DMS114 treated with DMSO at 0.1 percent for 48 hours (cell line): Measurements from ENCODE around the gene ATXN3L.

Experiments
- DNase-seq: peaks from one replicate; lab custom pipeline; 2025; ENCODE audit not compliant: unreplicated experiment; lab: John Stamatoyannopoulos, UW

The ATXN3L gene

DNA sequence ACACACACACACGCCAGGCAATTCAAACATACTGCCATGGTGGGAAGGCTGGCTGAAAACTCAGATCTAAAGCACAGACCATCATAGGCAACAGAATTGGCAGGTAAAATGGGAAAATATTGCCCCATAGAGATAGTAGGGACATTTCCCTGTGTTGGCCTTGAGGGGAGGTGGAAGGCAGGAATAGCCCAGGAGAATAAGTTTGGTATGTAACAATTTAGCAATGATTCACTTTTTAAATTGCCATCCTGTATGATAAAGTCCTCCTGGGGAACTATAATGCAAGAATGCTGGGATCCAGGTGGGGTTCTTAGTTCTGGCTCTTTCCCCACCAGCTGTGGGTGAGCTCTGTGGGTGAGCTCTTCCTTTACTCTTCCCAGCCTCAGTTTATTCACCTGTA is 51.0 kb downstream of the ATXN3L start:
- no peak for DNase-seq
